ENCODE results near the gene HS3ST5. TPM values are rescaled to one million over a fixed set of nuclear protein-coding genes. Genes with fewer than 3 reads are reported as not detected.

Gene HS3ST5
- total RNA-seq, 1 experiment from 2014 or later: 0.09 TPM

DNA sequence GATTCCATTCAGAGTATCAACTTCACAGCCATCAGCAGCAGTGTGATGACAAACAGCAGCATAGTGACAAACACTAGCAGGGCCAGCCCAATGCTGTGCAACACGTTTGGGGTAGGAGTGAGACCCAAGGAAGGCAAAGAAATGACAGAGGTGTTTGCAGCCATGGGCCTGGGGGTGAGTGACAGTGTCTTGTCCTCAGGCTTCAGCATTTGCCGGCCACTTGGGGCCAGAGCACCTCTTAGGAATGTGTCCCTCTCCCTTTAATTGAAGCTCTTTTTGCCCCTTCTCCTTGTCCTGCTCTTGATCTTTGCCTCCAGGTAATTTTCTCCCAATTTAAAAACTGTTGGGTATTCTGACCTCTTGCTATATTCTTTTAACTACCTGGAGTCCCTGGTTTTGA lies 84.4 kb downstream of the HS3ST5 start:
- Histone ChIP-seq H3K36me3 (ENCODE audit: low read depth) (no peaks in the 10 kb centered on the region), H3K27ac (no peak overlapping the region), H3K4me2 (no peak overlapping the region), H3F3A (ENCODE audit: insufficient read depth, low read depth) (no peaks in the 10 kb centered on the region), H3K9me2 (ENCODE audit: insufficient read depth) (no peaks in the 10 kb centered on the region), H4K20me1 (ENCODE audit: insufficient read depth) (no peaks in the 10 kb centered on the region), H3K27me3 (ENCODE audit: insufficient read depth, low read depth) (no peaks in the 10 kb centered on the region), H3K79me2 (ENCODE audit: low read depth) (no peaks in the 10 kb centered on the region), H3K9me3 (ENCODE audit: insufficient read depth, low read depth) (no peaks in the 10 kb centered on the region), H2AFZ (no peak overlapping the region), H3K4me1 (replicated peaks; ENCODE audit: insufficient read depth) (no peaks in the 10 kb centered on the region), H3K4me3 (no peak overlapping the region)
- DNase-seq: no peak
- ChIA-PET POLR2A (ENCODE audit: unreplicated experiment) (no interaction called here), CTCF (no interaction called here)
- no TSS peak for BruUV-seq (replicated peaks)
- intact Hi-C loops (cut with micrococcal nuclease; ENCODE audit: unreplicated experiment): no loop called here
- TF ChIP-seq, protein P1, sequence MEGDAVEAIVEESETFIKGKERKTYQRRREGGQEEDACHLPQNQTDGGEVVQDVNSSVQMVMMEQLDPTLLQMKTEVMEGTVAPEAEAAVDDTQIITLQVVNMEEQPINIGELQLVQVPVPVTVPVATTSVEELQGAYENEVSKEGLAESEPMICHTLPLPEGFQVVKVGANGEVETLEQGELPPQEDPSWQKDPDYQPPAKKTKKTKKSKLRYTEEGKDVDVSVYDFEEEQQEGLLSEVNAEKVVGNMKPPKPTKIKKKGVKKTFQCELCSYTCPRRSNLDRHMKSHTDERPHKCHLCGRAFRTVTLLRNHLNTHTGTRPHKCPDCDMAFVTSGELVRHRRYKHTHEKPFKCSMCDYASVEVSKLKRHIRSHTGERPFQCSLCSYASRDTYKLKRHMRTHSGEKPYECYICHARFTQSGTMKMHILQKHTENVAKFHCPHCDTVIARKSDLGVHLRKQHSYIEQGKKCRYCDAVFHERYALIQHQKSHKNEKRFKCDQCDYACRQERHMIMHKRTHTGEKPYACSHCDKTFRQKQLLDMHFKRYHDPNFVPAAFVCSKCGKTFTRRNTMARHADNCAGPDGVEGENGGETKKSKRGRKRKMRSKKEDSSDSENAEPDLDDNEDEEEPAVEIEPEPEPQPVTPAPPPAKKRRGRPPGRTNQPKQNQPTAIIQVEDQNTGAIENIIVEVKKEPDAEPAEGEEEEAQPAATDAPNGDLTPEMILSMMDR (conservative IDR thresholded peaks at IDR 0.05): no peak
- no peak for TF ChIP-seq EZH2 (IDR thresholded peaks at IDR 0.05; ENCODE audit: low read depth)

- Histone ChIP-seq H3K79me2 (ENCODE audit: low read depth) (no peaks in the 10 kb centered on the region), H3K9me2 (ENCODE audit: insufficient read depth) (no peaks in the 10 kb centered on the region), H3K27ac (no peak overlapping the region), H3K27me3 (ENCODE audit: insufficient read depth, low read depth) (no peaks in the 10 kb centered on the region), H2AFZ (no peak overlapping the region), H3F3A (ENCODE audit: insufficient read depth, low read depth) (no peaks in the 10 kb centered on the region), H3K4me3 (no peak overlapping the region), H3K4me2 (no peak overlapping the region), H3K4me1 (replicated peaks; ENCODE audit: insufficient read depth) (no peaks in the 10 kb centered on the region), H3K36me3 (ENCODE audit: low read depth) (no peaks in the 10 kb centered on the region), H4K20me1 (ENCODE audit: insufficient read depth) (no peaks in the 10 kb centered on the region), H3K9me3 (ENCODE audit: insufficient read depth, low read depth) (no peaks in the 10 kb centered on the region)
- no peak for TF ChIP-seq EZH2 (IDR thresholded peaks at IDR 0.05; ENCODE audit: low read depth)
- TF ChIP-seq, protein P1 (conservative IDR thresholded peaks at IDR 0.05): no peak
- CTCF ChIA-PET: no interaction called here
- no peak for DNase-seq
- POLR2A ChIA-PET (ENCODE audit: unreplicated experiment): no interaction called here
- no TSS peak for BruUV-seq (replicated peaks)
- intact Hi-C loops (cut with micrococcal nuclease; ENCODE audit: unreplicated experiment): no loop called here
Measured at GRCh38 chr6:114253431-114253830, 89.4 kb downstream of the HS3ST5 start.

DNA sequence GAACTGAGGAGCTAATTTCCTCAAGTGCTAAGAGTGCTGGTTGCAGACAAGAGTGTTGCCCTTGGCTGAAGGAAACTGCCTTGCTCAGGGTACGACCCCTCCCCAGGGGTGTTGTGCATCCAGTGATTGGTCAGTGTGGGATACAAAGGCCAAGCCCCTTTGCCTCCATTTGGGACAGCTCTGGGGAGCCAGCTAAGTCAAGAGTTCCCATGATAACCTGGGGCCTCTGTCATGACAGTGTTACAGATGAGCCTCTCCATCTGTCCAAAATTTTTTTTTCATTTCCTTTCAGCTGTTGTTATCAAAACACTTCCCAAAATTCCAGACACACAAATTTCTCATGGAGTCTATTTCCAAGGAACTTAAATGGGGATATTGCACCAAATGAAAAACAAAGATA lies 93.3 kb downstream of the HS3ST5 start:
- H3K4me1 ChIP-seq (replicated peaks; ENCODE audit: insufficient read depth): no peaks in the 10 kb centered on the region
- no peak overlapping the region for H3K4me2 ChIP-seq
- H3K27ac ChIP-seq: no peak overlapping the region
- ChIA-PET POLR2A (ENCODE audit: unreplicated experiment) (no interaction called here), CTCF (no interaction called here)
- intact Hi-C loops (cut with micrococcal nuclease; ENCODE audit: unreplicated experiment): no loop called here
- DNase-seq: no peak
- no peaks in the 10 kb centered on the region for H3K36me3 ChIP-seq (ENCODE audit: low read depth)
- H3K4me3 ChIP-seq: no peak overlapping the region
- H3K9me3 ChIP-seq (ENCODE audit: insufficient read depth, low read depth): no peaks in the 10 kb centered on the region
- no TSS peak for BruUV-seq (replicated peaks)
- H2AFZ ChIP-seq: no peak overlapping the region
- no peaks in the 10 kb centered on the region for H4K20me1 ChIP-seq (ENCODE audit: insufficient read depth)
- no peaks in the 10 kb centered on the region for H3F3A ChIP-seq (ENCODE audit: insufficient read depth, low read depth)
- no peaks in the 10 kb centered on the region for H3K9me2 ChIP-seq (ENCODE audit: insufficient read depth)
- H3K79me2 ChIP-seq (ENCODE audit: low read depth): no peaks in the 10 kb centered on the region
- no peak for TF ChIP-seq EZH2 (IDR thresholded peaks at IDR 0.05; ENCODE audit: low read depth)
- TF ChIP-seq, protein P1 (conservative IDR thresholded peaks at IDR 0.05): no peak
- H3K27me3 ChIP-seq (ENCODE audit: insufficient read depth, low read depth): no peaks in the 10 kb centered on the region

Measured in PC-9 (cell line).